ENCODE results near the gene RRBP1.

RRBP1 gene

DNA sequence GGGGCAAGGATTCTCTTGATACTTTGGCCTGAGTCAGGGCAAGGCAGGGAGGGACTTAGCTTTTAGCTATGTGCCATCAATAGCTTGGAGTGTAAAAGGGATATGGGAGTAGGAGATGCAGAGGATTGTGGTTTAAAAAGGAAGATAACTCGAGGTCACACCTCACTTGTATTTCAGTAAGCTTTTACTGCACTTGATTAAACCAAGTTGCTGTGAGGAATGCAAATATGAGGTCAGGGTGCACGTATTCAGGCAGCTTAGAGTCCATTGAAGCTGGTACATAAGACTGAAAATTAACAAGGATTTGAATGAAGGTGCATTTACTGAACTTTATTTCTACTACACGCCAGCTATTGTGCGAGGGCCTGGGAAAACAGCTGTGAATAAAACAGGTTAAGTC is 80.1 kb downstream of the RRBP1 start:
- no peak for DNase-seq

DNA sequence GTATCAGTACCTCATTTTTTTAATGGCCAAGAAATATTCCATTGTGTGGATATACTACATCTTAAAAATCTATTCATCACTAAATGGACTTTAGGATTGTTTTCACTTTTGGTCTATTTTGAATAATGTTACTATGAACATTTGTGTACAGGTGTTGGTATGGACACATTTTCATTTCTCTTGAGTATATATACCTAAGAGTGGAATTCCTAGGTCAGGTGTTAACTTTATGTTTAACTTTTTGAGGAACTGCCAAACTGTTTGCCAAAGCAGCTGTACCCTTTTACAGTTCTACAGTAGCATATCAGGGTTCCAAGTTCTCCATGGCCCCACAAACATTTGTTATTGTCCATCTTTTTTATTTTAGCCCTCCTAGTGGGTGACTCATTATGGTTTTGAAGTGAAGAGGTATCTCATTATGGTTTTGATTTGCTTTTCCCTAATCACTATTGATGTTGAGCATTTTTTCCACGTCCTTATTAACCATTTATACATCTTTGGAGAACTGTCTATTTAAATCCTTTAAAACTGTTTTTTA is 84.0 kb downstream of the RRBP1 start:
- no peak for DNase-seq

DNA sequence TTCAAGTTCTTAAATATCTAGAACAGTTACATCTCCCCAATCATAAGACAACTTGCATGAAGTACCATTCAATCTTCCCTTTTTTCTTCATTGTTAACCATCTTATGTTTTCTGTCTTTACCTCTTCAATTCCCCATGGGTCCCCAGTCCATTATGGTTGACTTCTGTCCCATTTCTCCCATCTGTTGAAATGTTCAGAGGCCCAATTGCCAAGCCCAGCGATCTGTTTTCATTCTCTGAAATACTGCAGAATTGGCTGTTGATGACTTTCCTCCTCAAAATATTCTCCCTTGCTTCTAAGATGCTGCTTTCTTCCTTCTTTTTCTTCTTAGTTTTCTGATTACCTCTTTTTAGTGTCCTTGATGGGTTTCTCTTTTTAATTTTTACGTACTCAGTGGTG is 86.2 kb downstream of the RRBP1 start:
- DNase-seq = no peak

DNA sequence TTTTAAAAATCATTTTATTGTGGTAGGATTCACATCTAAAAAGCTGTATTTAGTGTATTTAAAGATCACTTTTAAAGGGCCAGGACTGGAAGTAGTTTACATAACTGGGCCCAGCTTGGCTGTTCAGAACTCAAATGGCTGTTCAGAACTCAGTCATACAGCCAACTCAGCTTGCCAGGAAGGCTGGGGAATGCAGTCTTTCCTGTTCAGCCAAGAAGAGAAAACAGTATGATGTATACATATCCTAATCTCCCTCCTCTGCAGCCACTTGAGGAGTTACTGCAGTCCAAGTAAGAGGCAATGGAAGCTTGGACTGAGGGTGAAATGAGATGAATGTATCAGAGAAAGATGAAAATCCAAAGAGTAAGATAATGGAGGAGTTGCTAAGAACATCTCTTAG is 87.6 kb downstream of the RRBP1 start:
- DNase-seq = no peak

DNA sequence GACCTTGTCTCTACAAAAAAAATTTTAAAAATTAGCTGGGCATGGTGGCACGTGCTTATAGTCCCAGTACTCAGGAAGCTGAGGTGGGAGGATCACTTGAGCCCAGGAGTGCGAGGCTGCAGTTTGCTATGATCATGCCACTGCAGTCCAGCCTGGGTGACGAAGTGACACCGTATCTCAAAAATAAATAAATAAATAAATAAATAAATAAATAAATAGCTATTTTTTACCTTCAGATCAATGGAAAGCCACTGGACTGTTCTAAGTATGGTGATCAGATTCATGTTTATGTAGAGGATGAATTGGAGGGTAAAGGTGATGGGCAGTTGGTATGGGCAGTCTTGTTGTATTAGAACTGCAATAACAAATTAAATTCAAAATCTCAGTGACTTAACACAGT is 88.1 kb downstream of the RRBP1 start:
- DNase-seq = no peak

DNA sequence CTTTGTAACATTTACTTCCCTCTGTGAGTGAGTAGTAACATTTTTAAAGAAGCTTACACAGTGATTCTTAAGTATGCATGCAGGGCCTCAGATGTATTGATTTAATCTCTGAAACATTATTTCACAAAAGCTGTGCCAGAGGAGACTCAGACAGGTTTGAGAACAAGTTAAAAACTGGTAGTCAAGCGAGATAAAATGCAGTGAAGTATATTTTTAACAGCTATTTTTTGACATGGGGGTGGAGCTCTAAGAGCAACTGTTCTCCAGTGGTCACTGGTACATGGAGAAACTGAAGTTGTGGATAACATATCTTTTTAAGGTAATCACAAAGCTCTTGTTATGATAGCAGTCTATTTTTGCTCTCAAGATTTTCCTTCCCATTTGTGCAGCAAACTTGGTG is 91.8 kb downstream of the RRBP1 start:
- DNase-seq = no peak

DNA sequence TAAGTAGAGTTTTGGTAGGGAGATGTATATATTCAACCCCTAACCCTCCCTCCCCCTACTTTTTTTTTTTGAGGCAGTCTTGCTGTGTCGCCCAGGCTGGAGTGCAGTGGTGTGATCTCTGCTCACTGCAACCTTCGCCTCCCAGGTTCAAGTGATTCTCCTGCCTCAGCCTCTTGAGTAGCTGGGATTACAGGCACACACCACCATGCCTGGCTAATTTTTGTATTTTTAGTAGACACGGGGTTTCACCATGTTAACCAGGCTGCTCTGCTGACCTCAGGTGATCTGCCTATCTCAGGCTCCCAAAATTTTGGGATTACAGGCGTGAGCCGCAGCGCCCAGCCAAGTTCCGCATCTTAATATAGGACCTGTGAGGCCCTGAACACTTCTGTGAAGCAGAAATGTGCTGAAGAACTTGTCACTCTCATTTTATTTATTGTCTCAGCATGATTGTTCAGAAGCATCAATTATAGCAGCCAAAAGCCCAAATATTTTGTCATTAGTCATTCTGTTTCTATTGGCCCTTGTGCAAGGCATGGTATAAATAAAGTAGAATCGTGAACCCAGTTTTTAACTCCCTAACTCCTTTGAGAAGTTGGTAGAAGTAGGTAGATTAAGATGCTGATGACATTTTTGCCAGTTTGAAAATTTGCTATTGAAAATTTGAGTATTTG is 92.7 kb downstream of the RRBP1 start:
- DNase-seq = no peak

DNA sequence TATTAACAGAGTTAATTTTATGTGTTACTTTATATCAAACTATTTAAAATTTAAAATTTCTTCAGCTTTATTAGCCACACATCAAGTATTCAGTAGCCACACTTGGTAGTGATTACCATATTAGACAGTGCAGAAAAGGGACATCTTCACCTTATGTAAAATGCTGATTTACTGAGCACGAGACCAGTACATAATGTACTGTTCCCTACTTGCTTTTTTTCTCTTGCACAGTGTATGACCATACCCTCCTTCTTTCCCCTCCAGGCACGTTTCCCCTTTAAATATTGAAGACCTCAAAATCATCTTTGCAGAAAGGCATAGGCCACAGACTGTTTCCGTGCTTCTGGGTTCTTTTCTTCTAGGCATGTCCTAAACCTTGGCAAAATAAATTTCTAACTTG is 94.2 kb downstream of the RRBP1 start:
- DNase-seq = no peak

DNA sequence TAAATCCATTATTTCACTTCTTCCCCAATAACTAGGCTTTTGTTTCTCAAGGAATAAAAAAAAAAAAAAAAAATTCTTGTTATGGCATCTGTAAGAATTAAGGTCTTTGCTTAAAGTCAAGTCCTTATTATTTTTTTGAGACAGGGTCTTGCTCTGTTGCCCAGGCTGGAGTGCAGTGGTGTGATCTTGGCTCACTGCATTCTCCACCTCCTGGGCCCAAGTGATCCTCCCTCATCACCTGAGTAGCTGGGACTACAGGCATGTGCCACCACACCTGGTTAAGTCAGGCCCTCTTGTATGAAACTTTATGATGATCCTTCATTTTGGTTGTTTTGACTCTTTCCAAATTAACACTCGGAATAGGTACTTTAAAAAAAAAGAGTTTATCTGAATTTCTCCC is 94.9 kb downstream of the RRBP1 start:
- no peak for DNase-seq

DNA sequence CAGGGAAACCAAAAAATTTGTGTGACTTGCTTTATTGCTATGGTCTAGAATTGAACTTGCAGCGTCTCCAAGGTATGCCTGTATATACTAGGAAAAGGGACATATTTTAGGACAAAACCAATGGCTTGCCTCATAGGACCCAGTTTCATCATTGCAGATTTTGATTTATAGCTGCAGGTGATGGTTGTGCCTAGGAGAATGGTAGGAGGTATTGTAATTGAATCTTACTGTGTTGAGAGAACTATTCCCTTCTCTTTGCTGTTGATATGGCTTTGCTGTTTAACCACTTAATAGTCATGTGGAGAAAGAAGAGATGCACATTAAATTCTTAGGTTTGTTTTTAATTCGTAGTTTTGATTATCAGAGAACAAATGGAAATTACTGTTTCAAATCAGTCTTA is 95.8 kb downstream of the RRBP1 start:
- no peak for DNase-seq

DNA sequence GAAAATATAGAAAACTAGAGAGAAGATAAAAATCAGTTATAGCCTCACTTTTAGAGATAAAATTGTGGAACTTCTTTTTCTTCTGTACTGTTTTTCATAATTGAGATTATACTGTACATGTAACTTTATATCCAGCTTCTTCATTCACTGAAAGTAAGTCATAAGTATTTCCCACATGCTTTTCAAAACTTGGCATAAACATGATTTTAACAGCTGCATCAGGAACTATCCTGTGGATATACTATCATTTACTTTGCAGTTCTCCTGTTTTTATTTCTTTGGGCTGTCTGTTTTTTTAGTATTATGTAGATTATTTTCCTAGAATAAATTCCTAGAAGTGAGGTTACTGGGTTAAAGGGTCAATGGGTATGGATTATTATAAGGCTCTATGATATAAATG is 97.4 kb downstream of the RRBP1 start:
- DNase-seq = no peak

DNA sequence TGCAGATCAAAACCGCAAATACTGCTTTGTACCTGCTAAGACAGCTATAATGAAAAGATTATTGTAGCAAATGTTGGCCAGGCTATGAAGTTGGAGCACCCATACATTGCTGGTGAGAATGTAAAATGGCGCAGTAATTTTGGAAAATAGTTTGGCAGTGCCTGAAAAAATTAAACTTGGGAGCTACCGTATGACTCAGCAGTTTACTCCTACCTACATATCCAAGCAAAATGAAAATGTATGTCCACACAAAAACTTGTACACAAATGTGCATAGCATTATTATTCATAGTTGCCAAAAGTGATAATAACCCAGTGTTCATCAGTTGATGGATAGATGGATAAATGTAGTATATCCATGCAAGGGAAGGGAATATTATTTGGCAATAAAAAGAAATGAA is 98.9 kb downstream of the RRBP1 start:
- DNase-seq = no peak

DNA sequence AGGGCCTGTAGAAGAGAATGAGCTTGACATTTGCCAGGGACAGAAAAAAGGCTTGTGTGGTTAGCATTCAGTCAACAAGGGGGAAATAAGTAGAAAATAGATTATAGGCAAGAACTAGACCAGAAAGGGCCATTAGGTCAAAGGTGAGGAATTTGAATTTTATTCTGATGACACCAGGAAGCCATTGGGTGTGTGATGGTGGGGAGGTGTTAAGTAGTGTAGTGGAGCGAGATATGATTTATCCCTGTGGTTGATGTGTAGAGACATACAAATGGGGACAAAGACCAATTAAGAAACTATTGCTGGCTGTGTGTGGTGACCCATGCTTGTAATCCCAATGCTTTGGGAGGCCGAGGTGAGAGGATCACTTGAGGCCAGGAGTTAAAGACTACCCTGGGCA is 101.1 kb downstream of the RRBP1 start:
- DNase-seq = no peak

DNA sequence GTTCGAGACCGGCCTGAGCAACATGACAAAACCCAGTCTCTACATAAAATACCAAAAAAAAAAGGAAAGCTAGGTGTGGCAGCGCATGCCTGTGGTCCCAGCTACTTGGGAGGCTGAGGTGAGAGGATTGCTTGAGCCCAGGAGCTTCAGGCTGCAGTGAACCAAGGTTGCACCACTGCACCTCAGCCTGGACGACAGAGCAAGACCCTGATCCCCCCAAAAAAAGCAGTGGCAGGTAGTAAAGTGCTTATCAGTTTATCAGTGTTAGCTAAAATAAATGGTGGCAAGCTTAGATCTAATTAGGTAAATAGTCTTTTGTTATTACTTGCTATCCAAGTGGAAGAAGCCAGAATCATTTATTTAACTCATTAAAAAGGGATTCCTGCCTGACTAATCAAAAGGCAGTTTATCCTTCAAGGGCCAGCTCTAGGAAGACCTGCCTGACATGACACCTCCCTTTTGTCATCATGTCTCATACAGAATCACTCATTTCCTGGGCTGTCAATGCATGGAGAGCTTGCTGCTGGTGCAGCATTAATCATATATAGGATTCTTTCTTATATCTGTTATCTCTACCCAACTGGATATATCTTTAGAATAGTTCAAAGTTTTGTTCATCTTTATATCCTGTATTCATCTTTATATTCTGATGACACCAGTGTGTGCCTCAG is 102.5 kb downstream of the RRBP1 start:
- DNase-seq = no peak

DNA sequence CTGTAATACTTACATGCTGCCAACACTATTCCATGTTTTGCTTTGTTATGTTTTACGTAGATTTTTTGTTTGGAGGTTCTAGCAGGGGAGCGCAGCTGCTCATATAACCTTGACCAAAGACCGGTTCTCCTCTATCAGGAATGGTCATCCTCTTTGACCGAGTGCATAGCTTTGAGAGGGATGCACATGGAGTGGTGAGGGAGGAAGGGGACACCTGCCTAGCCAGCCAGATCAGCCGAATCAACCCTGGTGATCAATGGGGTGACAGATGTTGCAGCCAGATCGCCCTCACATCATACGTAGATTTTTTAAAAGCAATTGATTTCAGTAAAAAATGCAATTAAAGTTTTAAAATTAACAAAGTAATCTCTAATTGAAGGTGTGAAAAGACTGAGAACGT is 105.8 kb downstream of the RRBP1 start:
- DNase-seq = no peak

DNA sequence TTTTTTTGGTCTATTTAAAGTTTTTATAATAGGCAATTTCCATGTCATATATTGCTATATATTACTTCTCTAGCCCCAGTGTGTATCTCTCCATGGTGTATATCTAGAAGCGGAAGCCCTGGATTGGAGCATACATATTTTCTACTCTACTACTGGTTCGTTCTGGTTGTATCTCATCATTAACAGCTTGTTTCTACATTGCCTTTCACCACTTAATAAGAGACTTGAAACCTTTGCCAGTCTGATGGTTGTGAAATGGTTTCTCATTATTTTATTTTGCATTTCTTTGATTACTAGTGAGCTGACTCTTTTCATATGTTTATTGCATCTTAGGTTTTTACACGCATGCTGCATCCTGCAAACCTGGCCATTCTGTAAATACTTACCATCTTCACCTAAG is 108.6 kb downstream of the RRBP1 start:
- DNase-seq = no peak

DNA sequence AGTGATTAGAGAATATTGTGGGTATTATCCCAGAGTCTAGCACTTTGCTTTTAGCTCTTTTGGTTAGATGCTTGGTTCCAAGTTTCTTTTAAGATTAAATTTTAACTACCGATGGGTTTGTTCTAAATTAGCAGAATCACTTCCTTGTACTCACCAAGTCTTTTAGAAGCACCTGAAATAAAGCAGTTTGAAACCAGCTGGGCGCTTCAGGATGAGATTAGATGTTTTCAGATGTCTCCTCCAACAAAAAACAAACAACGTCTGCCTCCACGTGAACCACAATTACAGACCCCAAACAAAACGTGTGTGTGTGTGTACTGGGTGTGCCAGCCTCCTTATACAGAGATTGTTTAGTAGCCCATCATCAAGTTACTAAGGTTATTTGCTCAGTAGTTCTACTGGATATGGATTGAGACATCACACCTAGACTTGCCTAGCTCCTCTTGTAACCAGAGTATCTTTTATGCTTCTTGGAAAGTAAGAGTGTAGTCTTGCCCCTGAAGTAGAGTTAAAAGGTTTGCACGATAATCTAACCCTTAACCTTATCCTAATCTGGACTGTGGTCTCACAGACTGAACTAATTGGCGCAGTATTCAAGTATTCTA is 109.9 kb downstream of the RRBP1 start:
- DNase-seq = no peak

DNA sequence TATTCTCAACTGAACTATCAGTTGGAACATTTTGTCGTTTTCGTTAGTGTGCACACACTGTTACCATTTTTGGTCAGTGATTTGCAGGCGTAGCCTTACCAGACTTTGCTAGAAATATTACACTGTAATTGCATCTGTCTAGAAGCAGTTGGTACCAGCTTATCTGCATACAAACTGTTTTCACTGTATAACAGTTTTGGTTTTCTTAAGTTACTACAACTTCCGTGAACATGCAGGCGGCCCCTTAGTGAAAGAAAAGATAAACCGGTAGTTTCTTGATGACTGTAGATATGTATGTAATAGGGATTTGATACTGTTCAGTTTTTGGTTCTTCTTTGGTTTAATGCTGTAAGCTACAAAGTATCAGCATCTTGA is 110.9 kb downstream of the RRBP1 start:
- DNase-seq = no peak

DNA sequence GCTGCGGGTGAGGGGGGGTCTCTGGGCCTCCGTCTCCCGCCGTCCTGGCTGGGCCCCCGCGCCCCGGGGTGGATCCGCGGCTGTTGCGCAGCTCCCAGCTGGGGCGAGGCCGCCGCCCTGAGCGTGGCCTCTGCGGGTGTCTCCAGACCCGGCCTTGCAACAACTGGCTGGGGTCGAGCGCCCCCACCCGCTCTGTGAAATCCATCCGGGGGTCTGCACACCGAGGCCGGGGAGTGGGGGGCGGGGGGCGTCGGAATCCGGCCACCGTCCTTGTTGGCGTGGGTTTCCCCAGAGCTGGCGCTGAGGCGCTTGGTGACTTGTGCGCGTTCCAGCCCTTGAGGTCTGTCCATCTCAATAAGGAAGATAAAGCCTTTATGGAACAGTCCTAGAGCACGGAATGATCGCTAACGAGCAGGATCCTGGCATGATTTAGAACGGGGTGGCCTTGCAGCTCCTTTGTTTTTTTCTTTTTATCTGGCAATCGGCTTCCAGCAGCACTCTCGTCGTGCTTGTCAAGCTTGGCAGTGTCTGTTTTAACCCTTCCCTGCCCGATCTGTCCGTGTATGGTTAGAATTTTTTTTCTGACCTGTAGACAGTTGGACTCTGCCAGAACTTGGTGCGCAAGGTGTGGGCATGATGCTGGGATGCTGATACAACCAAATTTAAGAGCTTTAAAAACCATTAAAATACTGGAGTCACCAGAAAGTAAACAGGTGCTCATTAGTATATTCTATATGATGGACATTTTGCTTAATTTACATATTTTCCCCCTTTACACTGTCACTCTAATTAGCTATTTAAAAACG is 111.5 kb downstream of the RRBP1 start:
- peak; percentile 60 for DNase-seq

DNA sequence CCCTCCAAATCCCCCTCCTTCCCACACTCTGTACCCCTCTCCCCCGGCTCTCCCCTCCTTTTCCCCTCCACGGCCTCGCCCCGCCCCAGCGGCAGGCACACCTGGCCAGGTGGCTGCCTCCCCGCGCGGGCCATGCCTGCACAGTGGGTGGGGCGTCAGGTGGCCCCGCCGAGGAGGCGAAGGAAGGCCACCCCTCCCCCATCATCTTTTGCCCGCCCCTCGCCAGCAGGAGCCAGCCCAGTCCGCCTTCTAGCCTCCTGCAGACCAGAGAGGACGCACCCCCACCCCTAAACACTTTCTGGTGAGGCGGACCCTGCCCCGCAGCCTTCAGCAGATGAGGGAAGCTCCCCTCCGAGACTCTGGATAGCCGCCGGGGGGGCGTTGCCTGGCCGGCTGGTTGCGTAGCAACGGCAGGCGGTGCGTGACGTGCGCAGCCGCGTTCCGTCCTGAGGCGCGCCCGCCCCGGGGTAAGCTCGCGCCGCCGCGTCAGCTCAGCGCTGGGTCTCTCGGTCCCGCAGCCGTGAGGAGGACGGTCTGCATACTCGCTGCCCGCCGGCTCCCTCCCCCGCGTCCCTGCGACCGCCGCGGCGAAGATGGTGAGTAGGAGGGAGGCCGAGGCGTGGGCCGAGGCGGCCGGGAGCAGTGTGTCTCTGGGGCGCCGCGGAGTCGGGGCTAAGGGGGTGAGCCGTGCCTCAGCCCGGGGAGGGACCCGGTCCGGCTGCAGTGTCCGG is 112.3 kb downstream of the RRBP1 start, which contains the start of gene DSTN:
Gene DSTN (plus strand): TSS at position 460 of the 731 bp plus-strand sequence. CDS start 134 bp downstream, at position 594.
- DNase-seq = peak; percentile 74

DNA sequence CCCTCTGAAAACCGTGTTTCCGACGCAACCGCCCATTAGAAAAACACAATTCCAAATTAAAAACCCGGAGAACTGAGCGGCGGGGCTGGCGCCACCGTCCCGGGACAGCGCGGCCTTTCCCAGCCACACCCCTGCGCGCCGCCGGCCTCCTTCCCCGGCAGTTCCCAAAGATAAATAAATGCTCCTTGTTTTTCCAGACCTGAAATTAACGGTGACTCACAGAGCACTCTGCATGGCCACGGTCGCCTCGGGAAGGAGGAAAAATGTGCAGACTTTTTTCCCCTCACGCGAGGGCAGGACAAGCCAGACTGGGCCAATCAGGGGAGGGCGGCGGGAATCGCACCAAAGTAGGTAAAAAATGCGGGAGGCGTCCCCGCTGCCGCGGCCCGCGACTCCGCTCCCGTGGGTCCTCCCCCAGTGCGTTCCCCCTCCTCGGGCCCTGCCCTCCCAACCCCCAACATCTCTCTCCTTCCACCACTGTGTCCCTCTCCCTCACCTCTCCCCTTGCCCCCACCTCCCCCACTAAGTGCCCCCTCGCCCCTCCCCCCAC is 113.0 kb downstream of the RRBP1 start:
- no peak for DNase-seq

DNA sequence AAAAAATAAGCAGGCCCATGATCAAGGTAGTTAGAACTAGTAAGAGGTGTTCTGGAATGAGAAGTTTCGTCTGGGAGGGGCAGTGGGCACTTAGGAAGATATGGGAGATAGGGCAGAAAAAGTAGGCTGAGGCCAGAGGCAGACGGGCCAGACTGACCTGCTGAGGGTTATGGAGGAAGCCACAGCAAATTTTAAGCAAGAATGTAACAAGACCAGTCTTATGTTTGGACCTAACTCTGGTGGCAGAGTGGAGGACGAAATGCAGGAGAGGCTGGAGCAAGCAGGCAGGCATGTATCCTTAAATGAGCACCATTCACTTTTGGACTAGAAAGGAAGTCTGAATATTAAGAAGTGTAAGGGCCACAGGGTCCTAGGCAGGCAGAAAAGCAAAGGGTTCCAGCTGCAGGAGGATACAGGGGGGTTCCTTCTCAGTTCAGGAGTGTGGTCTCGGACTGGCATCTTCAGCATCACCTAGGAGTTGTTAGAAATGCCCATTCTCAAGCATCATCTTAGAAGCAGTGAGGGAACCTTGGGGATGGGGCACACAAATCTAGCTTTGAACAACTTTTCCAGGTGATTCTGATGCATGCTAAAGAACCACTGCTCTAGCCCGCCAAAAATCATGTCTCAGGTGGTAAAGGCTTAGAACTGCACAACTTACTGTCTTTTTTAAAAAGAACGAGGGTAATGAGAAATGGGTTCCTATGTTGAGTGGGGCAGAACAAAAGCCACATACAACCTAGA is 113.8 kb downstream of the RRBP1 start:
- no peak for DNase-seq

Measured in NCI-H1092 (cell line).